Thyroid gland (tissue), 4 donors: ENCODE measurements around the gene TAX1BP1. TPM values are rescaled to one million over a fixed set of nuclear protein-coding genes. Genes with fewer than 3 reads are reported as not detected.

Experiments used
- DNase-seq, 2 donors: peaks; one replicate each; pipeline ENCODE4 v3.0.0-alpha.2; 2019
- H3K27ac ChIP-seq, 3 donors: fragments of 200-600 bp; sonication (generic); 1 replicate in 2 of 3; 2 replicates in 1 of 3; pipeline ENCODE4 v1.5.1; 2016 to 2019; ENCODE audit warnings: mild to moderate bottlenecking in 1 of 3, moderate library complexity in 1 of 3
- H3K27me3 ChIP-seq: fragments of 200-600 bp; sonication (generic); one replicate; pipeline ENCODE4 v1.5.1; 2019
- H3K36me3 ChIP-seq, 2 donors: fragments of 200-600 bp; sonication (generic); one replicate each; pipeline ENCODE4 v1.5.1; 2016 to 2019
- H3K4me1 ChIP-seq, 2 donors: fragments of 200-600 bp; sonication (generic); one replicate each; pipeline ENCODE4 v1.5.1; 2017 to 2019
- H3K4me3 ChIP-seq, 3 donors: fragments of 200-600 bp; sonication (generic); replicated peaks in 1 of 3; 1 replicate in 2 of 3; 2 replicates in 1 of 3; pipeline ENCODE4 v1.5.1; 2016; ENCODE audit warnings: mild to moderate bottlenecking in 1 of 3
- H3K9me3 ChIP-seq: fragments of 200-600 bp; sonication (generic); one replicate; pipeline ENCODE4 v1.5.1; 2017
- CTCF ChIP-seq, 6 experiments: fragments of 200-600 bp in 3 of 6; fragments of 450-650 bp in 3 of 6; sonication (generic) in 3 of 6; IDR thresholded peaks; one replicate each; pipeline ENCODE4 v1.5.1; 2016 to 2019; ENCODE audit warnings: antibody characterized with exemption in 6 of 6, mild to moderate bottlenecking in 2 of 6, inconsistent platforms in 1 of 6, moderate library complexity in 1 of 6
- POLR2A ChIP-seq, 2 donors: fragments of 450-650 bp; IDR thresholded peaks; one replicate each; pipeline ENCODE4 v1.6.1; 2017; ENCODE audit warnings: antibody characterized with exemption in 2 of 2, mild to moderate bottlenecking in 2 of 2, moderate library complexity in 1 of 2
- WGBS, 2 donors: methylation state at CpG; one replicate each; pipeline ENCODE4 v1.1.5; 2017; 5-methylcytosine and 5-hydroxymethylcytosine counted together
- intact Hi-C: fragments of 100-400 bp; cut with DNase I; formaldehyde crosslinking; loops from one replicate; pipeline ENCODE4 v1.15.1; 2023
- total RNA-seq, 4 donors: library from RNA; depleted of rRNA; stranded (reverse); fragments of >200 nt; gene quantifications; one replicate each; pipeline ENCODE4 v1.2.3, GENCODE V29; 2016

TAX1BP1 gene
- total RNA-seq, 4 donors from 2014 or later, result 97.7 to 143 (median 120) TPM

GRCh38 chr7:27802999-27803398 is 63.0 kb downstream of the TAX1BP1 start:
- Histone ChIP-seq H3K4me3 (no peak overlapping the region), H3K27me3 (no peaks in the 10 kb centered on the region), H3K36me3 (no peaks in the 10 kb centered on the region), H3K4me1 (no peaks in the 10 kb centered on the region), H3K27ac (no peak overlapping the region), H3K9me3 (no peaks in the 10 kb centered on the region)
- 91 to 93% methylated on average over 2 of the region's 2 CpGs for WGBS, 2 donors
- TF ChIP-seq CTCF (IDR thresholded peaks at IDR 0.05) (no peak), POLR2A (IDR thresholded peaks at IDR 0.05) (no peak)
- DNase-seq, result no peak
- intact Hi-C loops, result no loop called here

- intact Hi-C loops, result no loop called here
- WGBS, 2 donors, result 88 to 89% methylated on average over 3 of the region's 3 CpGs
- no peaks in the 10 kb centered on the region for H3K27me3 ChIP-seq
- no peak for TF ChIP-seq CTCF (IDR thresholded peaks at IDR 0.05)
- no peak for TF ChIP-seq POLR2A (IDR thresholded peaks at IDR 0.05)
- no peaks in the 10 kb centered on the region for H3K36me3 ChIP-seq
- H3K4me1 ChIP-seq, result no peaks in the 10 kb centered on the region
- H3K4me3 ChIP-seq, result no peak overlapping the region
- no peak for DNase-seq
- H3K9me3 ChIP-seq, result no peaks in the 10 kb centered on the region
- no peak overlapping the region for H3K27ac ChIP-seq
These were observed 64.2 kb downstream of the TAX1BP1 start for GRCh38 chr7:27804139-27804538.

GRCh38 chr7:27808626-27809025 is 68.7 kb downstream of the TAX1BP1 start:
- H3K9me3 ChIP-seq, result no peaks in the 10 kb centered on the region
- H3K36me3 ChIP-seq, result no peaks in the 10 kb centered on the region
- TF ChIP-seq CTCF (IDR thresholded peaks at IDR 0.05), result no peak
- TF ChIP-seq POLR2A (IDR thresholded peaks at IDR 0.05), result no peak
- WGBS, 2 donors, result 86 to 97% methylated on average over 2 of the region's 2 CpGs
- DNase-seq, result no peak
- H3K4me3 ChIP-seq, result no peak overlapping the region
- no peaks in the 10 kb centered on the region for H3K27me3 ChIP-seq
- no peaks in the 10 kb centered on the region for H3K4me1 ChIP-seq
- intact Hi-C loops, result no loop called here
- no peak overlapping the region for H3K27ac ChIP-seq

GRCh38 chr7:27810186-27810585 is 70.2 kb downstream of the TAX1BP1 start:
- no peak for TF ChIP-seq POLR2A (IDR thresholded peaks at IDR 0.05)
- TF ChIP-seq CTCF (IDR thresholded peaks at IDR 0.05), result no peak
- no peak for DNase-seq
- Histone ChIP-seq H3K4me1 (no peaks in the 10 kb centered on the region), H3K9me3 (no peaks in the 10 kb centered on the region), H3K36me3 (no peaks in the 10 kb centered on the region), H3K27ac (no peak overlapping the region), H3K27me3 (no peaks in the 10 kb centered on the region), H3K4me3 (no peak overlapping the region)
- intact Hi-C loops, result no loop called here
- WGBS, 2 donors, result 89 to 97% methylated on average over 4 of the region's 4 CpGs

- H3K27me3 ChIP-seq, result no peaks in the 10 kb centered on the region
- H3K36me3 ChIP-seq, result peaks cover 0 to 9% of the 10 kb centered on the region in 2 donors
- H3K4me1 ChIP-seq, result no peaks in the 10 kb centered on the region
- H3K9me3 ChIP-seq, result no peaks in the 10 kb centered on the region
- no peak for DNase-seq
- no peak for TF ChIP-seq CTCF (IDR thresholded peaks at IDR 0.05)
- no peak for TF ChIP-seq POLR2A (IDR thresholded peaks at IDR 0.05)
- H3K4me3 ChIP-seq, result no peak overlapping the region
- intact Hi-C loops, result no loop called here
- 95% methylated on average over 2 of the region's 2 CpGs for WGBS, 2 donors
- no peak overlapping the region for H3K27ac ChIP-seq
These were observed 72.7 kb downstream of the TAX1BP1 start for GRCh38 chr7:27812706-27813105.
